Esophagus squamous epithelium (tissue), 5 donors: ENCODE results near the gene CPNE4. TPM values are rescaled to one million over a fixed set of nuclear protein-coding genes. Genes with fewer than 3 reads are reported as not detected.

Experiments used
- DNase-seq: peaks from one replicate; lab custom pipeline; 2025; lab: John Stamatoyannopoulos, UW
- H3K27ac ChIP-seq, 4 donors: fragments of 200-600 bp; sonication (generic); one replicate each; pipeline ENCODE4 v1.5.1; 2016 to 2019; ENCODE audit warnings: mild to moderate bottlenecking in 1 of 4
- H3K27me3 ChIP-seq, 4 donors: fragments of 200-600 bp; sonication (generic); 1 replicate in 3 of 4; 2 replicates in 1 of 4; pipeline versions ENCODE4 v1.5.1 to v1.6.0; 2017 to 2021; ENCODE audit warnings: antibody characterized with exemption in 1 of 4
- H3K36me3 ChIP-seq, 3 donors: fragments of 200-600 bp; sonication (generic); one replicate each; pipeline ENCODE4 v1.5.1; 2016 to 2019
- H3K4me1 ChIP-seq, 3 donors: fragments of 200-600 bp; sonication (generic); one replicate each; pipeline ENCODE4 v1.5.1; 2017 to 2019
- H3K4me3 ChIP-seq, 4 donors: fragments of 200-600 bp; sonication (generic); 1 replicate in 3 of 4; 2 replicates in 1 of 4; pipeline ENCODE4 v1.5.1; 2016 to 2019; ENCODE audit warnings: mild to moderate bottlenecking in 2 of 4, moderate library complexity in 1 of 4
- H3K9me3 ChIP-seq, 3 donors: fragments of 200-600 bp; sonication (generic); one replicate each; pipeline ENCODE4 v1.5.1; 2016 to 2019
- POLR2A ChIP-seq, 4 donors: fragments of 450-650 bp; IDR thresholded peaks; one replicate each; pipeline ENCODE4 v1.6.1; 2017; ENCODE audit warnings: antibody characterized with exemption in 4 of 4, mild to moderate bottlenecking in 4 of 4, moderate library complexity in 3 of 4
- WGBS, 2 donors: methylation state at CpG; one replicate each; pipeline ENCODE4 v1.1.5; 2018; 5-methylcytosine and 5-hydroxymethylcytosine counted together
- intact Hi-C: fragments of 100-400 bp; cut with DNase I; formaldehyde crosslinking; loops from one replicate; pipeline ENCODE4 v1.15.0; 2022
- total RNA-seq, 4 donors: library from RNA; depleted of rRNA; stranded (reverse); fragments of >200 nt; gene quantifications; one replicate each; pipeline ENCODE4 v1.1.0, GENCODE V29; 2016
- TF ChIP-seq, protein P1 (sequence below), 6 experiments: fragments of 450-650 bp in 4 of 6; fragments of 200-600 bp in 2 of 6; sonication (generic) in 2 of 6; IDR thresholded peaks; one replicate each; pipeline ENCODE4 v1.5.1; 2016 to 2019; ENCODE audit warnings: antibody characterized with exemption in 6 of 6, mild to moderate bottlenecking in 4 of 6, moderate library complexity in 4 of 6
- donor health status: DM: yes; HTN: yes; CAD: no.

CPNE4 gene
- total RNA-seq, 4 donors from 2014 or later = 0.19 TPM; not detected in 3

GRCh38 chr3:131738095-131738494 is 296.7 kb downstream of the CPNE4 start:
- intact Hi-C loops = no loop called here
- Histone ChIP-seq H3K36me3 (no peaks in the 10 kb centered on the region), H3K4me3 (no peak overlapping the region), H3K27ac (no peak overlapping the region), H3K27me3 (no peaks in the 10 kb centered on the region), H3K4me1 (no peaks in the 10 kb centered on the region), H3K9me3 (no peaks in the 10 kb centered on the region)
- no peak for TF ChIP-seq POLR2A (IDR thresholded peaks at IDR 0.05)
- TF ChIP-seq, protein P1, sequence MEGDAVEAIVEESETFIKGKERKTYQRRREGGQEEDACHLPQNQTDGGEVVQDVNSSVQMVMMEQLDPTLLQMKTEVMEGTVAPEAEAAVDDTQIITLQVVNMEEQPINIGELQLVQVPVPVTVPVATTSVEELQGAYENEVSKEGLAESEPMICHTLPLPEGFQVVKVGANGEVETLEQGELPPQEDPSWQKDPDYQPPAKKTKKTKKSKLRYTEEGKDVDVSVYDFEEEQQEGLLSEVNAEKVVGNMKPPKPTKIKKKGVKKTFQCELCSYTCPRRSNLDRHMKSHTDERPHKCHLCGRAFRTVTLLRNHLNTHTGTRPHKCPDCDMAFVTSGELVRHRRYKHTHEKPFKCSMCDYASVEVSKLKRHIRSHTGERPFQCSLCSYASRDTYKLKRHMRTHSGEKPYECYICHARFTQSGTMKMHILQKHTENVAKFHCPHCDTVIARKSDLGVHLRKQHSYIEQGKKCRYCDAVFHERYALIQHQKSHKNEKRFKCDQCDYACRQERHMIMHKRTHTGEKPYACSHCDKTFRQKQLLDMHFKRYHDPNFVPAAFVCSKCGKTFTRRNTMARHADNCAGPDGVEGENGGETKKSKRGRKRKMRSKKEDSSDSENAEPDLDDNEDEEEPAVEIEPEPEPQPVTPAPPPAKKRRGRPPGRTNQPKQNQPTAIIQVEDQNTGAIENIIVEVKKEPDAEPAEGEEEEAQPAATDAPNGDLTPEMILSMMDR (IDR thresholded peaks at IDR 0.05) = no peak
- DNase-seq = no peak
- 79 to 89% methylated on average over 2 of the region's 2 CpGs for WGBS, 2 donors

- intact Hi-C loops = no loop called here
- Histone ChIP-seq H3K9me3 (no peaks in the 10 kb centered on the region), H3K36me3 (no peaks in the 10 kb centered on the region), H3K4me1 (no peaks in the 10 kb centered on the region), H3K27me3 (no peaks in the 10 kb centered on the region), H3K4me3 (no peak overlapping the region), H3K27ac (no peak overlapping the region)
- no peak for DNase-seq
- no peak for TF ChIP-seq POLR2A (IDR thresholded peaks at IDR 0.05)
- TF ChIP-seq, protein P1 (IDR thresholded peaks at IDR 0.05) = no peak
Observed at GRCh38 chr3:131735544-131735943, 299.3 kb downstream of the CPNE4 start.

GRCh38 chr3:131735116-131735515 is 299.7 kb downstream of the CPNE4 start:
- intact Hi-C loops = no loop called here
- TF ChIP-seq, protein P1 (IDR thresholded peaks at IDR 0.05) = no peak
- TF ChIP-seq POLR2A (IDR thresholded peaks at IDR 0.05) = no peak

DNA sequence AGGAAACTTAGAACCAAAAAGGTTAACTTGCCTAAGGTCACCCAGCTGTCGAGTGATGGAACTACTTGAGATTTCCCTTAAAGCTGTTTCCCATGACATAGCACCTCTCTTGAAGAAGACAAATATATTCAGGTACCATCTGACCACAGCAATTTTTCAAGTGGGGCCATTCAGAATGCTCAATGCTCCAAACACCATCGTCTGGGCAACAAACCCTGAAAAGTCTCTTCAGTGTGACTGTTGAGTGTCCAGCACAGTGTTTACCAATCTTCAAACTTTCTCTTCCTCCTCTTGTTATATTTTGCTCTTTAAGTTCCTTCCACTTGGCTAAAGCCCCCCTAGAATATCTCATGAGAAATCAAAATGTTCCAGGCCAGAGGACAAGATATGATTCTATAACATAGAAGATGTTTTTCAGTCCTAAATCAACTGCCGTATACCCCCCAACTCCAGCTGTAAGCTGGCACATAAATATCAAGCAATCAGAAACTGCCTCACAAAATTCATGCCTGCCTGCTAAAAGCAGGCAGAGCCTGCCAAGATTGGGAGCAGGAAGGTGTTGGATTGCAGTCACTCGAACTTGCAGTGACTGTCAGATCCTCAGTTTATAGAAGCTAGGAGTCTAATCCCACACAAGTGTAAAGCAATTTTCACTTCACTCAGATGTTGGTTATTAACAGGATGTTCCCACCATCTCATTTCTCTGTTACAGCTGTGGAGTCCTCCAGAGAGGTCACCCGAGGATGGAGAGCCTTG is 301.6 kb downstream of the CPNE4 start:
- DNase-seq = no peak
- intact Hi-C loops = no loop called here
- WGBS, 2 donors = 65 to 73% methylated on average over 5 of the region's 5 CpGs
- H3K4me1 ChIP-seq = no peaks in the 10 kb centered on the region
- no peak for TF ChIP-seq POLR2A (IDR thresholded peaks at IDR 0.05)
- TF ChIP-seq, protein P1 (IDR thresholded peaks at IDR 0.05) = no peak
- H3K27ac ChIP-seq = no peak overlapping the region
- no peak overlapping the region for H3K4me3 ChIP-seq
- H3K36me3 ChIP-seq = no peaks in the 10 kb centered on the region
- H3K9me3 ChIP-seq = no peaks in the 10 kb centered on the region
- H3K27me3 ChIP-seq = no peaks in the 10 kb centered on the region

More at GRCh38 chr3:131735116-131735515, 299.7 kb downstream of the CPNE4 start:
- no peaks in the 10 kb centered on the region for H3K27me3 ChIP-seq
- H3K36me3 ChIP-seq = no peaks in the 10 kb centered on the region
- no peak for DNase-seq
- no peaks in the 10 kb centered on the region for H3K9me3 ChIP-seq
- no peaks in the 10 kb centered on the region for H3K4me1 ChIP-seq
- no peak overlapping the region for H3K27ac ChIP-seq
- no peak overlapping the region for H3K4me3 ChIP-seq

DNA sequence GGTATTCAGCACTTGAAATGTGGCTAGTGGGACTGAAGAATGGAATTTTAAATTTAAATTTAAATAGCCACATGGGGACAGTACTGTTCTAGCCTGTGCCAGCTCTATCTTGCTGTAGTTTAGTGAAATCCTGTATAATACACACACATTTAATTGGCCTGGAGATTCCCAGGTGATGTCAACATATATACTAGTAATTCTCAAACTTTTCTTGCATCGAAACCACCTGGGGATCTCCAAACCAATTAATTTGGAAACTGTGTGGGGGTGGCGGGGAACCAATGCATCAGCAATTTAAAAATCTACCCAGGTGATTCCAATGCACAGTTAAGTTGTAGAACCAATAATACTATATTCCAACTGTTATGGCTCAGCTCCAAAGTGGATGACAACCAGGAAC is 303.1 kb downstream of the CPNE4 start:
- TF ChIP-seq, protein P1 (IDR thresholded peaks at IDR 0.05) = no peak
- TF ChIP-seq POLR2A (IDR thresholded peaks at IDR 0.05) = no peak
- Histone ChIP-seq H3K9me3 (no peaks in the 10 kb centered on the region), H3K36me3 (no peaks in the 10 kb centered on the region), H3K27ac (no peak overlapping the region), H3K4me1 (no peaks in the 10 kb centered on the region), H3K4me3 (no peak overlapping the region), H3K27me3 (no peaks in the 10 kb centered on the region)
- 76% methylated on average over 2 of the region's 2 CpGs for WGBS, 2 donors
- intact Hi-C loops = no loop called here
- DNase-seq = no peak
